Stomach (tissue), 4 donors: ENCODE results near the gene PPTC7.

Experiments
- EP300 ChIP-seq: sonication (generic); formaldehyde crosslinking; IDR thresholded peaks from one replicate; pipeline ENCODE4 v1.6.1; 2017; ENCODE audit warnings: antibody characterized with exemption
- POLR2A ChIP-seq, 4 donors: fragments of 450-650 bp; IDR thresholded peaks; one replicate each; pipeline ENCODE4 v1.6.1; 2016; ENCODE audit warnings: antibody characterized with exemption in 4 of 4, control low read depth in 2 of 4, mild to moderate bottlenecking in 1 of 4, moderate library complexity in 1 of 4
- POLR2AphosphoS5 ChIP-seq, 3 donors: sonication (generic); formaldehyde crosslinking; IDR thresholded peaks; one replicate each; pipeline ENCODE4 v1.6.1; 2016; ENCODE audit warnings: antibody characterized with exemption in 3 of 3
- TF ChIP-seq, protein P1 (sequence below), 7 experiments: fragments of 450-650 bp in 4 of 7; fragments of 200-600 bp in 3 of 7; sonication (generic) in 3 of 7; IDR thresholded peaks; one replicate each; pipeline ENCODE4 v1.5.1; 2016 to 2019; ENCODE audit warnings: antibody characterized with exemption in 7 of 7, control low read depth in 2 of 7, mild to moderate bottlenecking in 1 of 7

DNA sequence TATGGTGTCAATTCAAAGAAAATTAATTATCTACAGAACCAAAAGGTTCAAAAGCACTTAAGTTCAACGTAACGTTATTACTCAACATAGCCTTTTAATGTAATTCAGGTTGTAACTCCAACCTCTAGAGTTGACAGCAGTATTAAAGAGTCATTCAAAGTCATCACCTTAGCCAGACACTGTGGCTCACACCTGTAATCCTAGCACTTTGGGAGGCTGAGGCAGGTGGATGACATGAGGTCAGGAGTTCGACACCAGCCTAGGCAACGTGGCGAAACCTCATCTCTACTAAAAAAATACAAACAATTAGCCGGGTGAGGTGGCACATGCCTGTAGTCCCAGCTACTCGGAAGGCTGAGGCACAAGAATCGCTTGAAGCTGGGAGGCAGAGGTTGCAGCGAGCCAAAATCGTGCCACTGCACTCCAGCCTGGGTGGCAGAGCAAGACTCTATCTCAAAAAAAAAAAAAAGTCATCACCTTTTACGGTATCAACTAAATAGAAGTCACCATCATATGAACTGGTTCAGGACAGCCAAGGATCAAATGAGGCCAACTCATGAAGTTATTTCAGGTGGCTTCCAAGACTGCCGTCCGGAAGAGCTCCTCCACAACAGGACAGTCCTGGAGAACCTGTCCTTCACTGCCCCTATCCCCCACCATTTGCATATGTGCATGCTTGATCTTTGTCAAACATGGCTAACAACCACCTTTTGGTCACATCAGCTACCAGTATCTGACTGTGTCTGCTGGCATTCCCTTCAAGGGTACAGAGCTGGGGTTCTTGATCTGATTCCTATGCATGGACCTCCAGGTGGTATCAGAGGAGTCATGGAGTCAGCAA lies 4.2 kb downstream of the PPTC7 start:
- TF ChIP-seq, protein P1, sequence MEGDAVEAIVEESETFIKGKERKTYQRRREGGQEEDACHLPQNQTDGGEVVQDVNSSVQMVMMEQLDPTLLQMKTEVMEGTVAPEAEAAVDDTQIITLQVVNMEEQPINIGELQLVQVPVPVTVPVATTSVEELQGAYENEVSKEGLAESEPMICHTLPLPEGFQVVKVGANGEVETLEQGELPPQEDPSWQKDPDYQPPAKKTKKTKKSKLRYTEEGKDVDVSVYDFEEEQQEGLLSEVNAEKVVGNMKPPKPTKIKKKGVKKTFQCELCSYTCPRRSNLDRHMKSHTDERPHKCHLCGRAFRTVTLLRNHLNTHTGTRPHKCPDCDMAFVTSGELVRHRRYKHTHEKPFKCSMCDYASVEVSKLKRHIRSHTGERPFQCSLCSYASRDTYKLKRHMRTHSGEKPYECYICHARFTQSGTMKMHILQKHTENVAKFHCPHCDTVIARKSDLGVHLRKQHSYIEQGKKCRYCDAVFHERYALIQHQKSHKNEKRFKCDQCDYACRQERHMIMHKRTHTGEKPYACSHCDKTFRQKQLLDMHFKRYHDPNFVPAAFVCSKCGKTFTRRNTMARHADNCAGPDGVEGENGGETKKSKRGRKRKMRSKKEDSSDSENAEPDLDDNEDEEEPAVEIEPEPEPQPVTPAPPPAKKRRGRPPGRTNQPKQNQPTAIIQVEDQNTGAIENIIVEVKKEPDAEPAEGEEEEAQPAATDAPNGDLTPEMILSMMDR (IDR thresholded peaks at IDR 0.05): no peak
- TF ChIP-seq POLR2AphosphoS5 (IDR thresholded peaks at IDR 0.05) (no peak), EP300 (no peak), POLR2A (IDR thresholded peaks at IDR 0.05) (no peak)
